Measurements from ENCODE around the gene PEF1.
"Not testable (repeated sequence)": the region's sequence is repeated elsewhere in the genome, so short reads cannot be mapped to it uniquely, and the experiment has no call there.

PEF1 gene

DNA sequence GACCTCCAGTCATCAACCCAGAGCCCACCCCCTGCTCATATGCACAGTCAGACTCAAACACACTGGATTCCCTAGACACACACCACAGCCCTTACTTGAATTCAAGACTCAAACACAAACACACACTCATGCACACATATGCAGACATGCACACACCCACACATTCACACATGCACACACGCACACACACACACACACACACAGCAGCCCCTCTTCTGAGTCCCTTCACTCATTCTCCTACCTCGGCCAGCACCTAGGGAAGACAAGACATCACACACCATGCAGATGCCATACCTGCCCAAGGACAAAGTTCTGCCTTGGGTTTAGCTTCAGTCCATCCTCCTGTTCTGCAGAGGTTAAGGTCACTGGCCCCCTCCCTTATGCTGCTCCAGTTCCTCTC, 28.7 kb downstream of the PEF1 start:
- DNase-seq (ENCODE audit: insufficient read length, low spot score) (no peak), FAIRE-seq (no peak)

DNA sequence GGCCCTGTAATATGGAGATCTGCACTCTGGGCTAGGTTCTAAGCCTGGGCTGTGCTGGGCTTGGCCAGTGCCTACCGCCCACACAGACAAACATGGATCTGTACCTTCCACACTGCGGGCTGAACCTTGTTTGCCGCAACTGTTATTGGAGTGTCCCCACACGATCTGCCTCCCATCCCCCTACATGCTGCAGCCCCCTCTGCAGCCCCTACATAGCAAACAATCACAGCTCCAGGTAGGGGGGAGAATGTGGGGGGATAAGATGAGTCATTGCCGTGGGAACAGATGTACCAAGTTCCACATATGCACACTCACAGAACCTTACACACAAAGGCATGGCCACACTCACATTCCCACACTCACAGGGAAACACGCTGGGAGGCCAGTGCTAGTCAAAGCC, 29.3 kb downstream of the PEF1 start:
- DNase-seq (ENCODE audit: insufficient read length, low spot score) (no peak), FAIRE-seq (no peak)

DNA sequence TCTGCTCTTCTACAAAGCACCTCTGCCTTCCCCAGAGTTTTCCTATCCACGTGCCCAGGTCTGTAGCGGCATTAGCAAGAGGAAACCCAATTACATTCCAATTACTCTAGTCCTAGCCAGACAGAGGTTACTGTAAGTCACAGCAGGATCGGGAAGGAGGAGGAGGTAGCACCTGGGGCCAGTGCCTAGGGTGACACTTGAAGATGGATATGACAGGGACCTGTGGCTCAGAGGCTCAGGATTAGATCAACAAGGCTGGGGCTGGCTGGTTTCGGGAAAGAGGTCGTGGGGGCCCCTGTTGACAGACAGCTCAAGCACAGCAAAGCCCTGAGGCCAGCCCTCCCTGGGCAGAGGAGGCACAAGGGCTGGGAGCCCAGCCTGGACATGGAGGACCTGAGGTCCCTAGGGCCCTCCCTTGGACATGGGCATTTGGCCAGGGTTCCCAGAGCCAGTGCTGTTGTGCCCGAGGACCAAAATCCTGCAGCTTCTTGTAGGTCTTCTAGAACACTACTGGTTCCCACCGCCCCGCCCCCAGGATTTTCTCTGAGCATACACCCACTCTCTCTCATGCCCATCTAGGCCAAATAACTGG, 30.2 kb downstream of the PEF1 start:
- FAIRE-seq (no peak), DNase-seq (ENCODE audit: insufficient read length, low spot score) (no peak)

DNA sequence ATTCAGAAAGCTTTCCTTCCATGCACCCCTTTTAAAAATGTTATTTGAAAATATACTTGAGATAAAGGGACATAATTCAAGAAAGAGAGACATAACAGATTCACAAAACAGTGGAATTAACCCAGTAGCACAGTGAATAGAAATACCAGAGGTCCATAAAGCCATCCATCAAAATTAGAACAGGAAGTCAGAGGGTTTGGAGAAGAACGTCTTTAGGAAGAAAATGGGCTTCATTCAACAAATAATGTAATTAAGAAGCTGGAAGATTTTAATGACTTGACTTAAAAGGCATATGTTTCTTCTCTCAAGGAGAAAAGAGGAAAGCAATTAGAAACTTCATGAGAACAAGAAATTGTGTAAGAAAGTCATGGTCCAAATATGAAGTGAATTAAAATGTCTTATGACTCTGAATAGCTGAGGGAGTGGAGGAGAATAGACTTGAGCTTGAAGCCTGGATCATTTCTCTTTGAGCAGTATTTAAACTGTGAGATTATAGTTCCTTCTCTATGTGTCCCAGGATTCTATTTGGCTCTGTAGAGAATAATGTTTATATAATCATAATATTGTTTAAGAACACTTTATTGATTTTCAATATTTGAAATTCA, 35.1 kb downstream of the PEF1 start:
- FAIRE-seq (no peak), DNase-seq (ENCODE audit: insufficient read length, low spot score) (no peak)

DNA sequence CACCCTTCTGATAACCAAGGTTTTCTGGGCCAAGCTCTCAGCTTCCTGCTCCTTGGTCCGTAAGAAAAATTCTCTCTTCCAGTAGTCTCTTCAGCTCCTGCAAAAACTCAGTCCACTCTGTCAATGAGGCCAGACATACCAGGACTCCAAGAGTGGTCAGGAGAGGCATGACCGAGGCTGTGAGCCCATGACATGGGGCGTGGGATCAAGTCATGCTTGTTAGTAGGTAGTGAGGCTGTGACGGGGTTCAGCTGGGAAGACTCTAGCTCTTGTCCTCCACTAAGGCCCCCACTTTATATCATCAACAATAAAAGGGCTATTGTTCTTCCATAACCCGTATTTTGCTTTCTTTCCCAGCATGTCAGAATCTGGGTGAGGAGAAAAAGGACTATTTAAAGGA, 37.3 kb downstream of the PEF1 start:
- FAIRE-seq (no peak), DNase-seq (ENCODE audit: insufficient read length, low spot score) (no peak)

DNA sequence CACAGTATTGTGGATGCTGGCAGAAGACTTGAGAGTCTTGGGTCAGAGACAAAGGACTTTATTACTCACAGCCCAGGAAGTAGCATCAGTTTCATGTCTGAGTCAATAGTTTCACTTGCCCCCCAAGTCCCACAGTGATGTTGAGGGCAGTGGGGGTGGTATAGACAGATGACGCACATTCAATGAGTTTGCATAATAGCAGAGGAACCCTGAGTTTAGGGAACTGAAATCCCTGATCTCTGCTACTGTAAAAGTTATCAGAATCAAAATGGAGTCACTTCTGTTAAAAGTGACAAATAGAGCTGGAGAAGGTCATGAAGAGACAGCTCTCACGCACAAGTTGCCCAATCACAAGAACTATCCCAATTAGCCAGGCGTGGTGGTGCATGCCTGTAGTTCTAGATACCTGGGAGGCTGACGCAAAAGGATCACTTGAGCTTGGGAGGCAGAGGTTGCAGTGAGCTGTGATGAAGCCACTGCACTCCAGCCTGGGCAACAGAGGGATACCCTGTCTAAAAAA, 38.7 kb downstream of the PEF1 start:
- DNase-seq (ENCODE audit: insufficient read length, low spot score): peak; percentile 63
- peak; percentile 94 for FAIRE-seq

DNA sequence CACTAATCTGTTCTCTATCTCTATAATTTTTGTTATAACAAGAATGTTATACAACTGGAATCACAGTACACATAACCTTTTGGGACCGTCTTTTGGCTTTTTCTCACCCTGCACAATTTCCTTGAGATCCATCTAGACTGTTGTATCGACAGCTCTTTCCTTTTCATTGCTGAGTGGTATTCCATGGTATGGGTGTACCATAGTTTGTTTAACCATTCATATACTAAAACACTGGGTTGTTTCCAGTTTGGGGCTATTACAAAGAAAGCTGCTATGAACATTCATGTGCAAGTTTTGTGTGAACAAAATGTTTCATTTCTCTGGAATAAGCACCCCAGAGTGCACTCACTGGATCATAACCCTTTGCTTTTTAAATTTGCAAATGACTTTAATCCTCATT, 42.6 kb downstream of the PEF1 start:
- DNase-seq (ENCODE audit: insufficient read length, low spot score): no peak
- FAIRE-seq: no peak

DNA sequence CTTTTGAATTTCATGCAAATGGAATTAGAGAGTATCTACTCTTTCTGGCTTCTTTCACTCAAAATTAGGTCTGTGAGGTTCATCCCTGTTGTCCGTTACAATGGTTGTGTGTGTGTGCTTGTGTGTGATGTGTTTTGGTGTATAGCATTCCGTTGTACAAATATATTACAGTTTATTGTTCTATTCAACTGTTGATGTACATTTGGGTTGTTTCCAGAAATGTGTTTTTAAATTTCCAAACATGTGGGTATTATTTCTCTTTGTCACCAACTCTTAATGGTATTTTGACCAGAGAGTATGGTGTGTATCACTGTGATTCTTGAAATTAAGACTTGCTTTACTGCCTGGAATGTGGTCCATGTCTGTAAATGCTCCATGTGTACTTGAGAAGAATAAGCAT, 44.0 kb downstream of the PEF1 start:
- no peak for FAIRE-seq

DNA sequence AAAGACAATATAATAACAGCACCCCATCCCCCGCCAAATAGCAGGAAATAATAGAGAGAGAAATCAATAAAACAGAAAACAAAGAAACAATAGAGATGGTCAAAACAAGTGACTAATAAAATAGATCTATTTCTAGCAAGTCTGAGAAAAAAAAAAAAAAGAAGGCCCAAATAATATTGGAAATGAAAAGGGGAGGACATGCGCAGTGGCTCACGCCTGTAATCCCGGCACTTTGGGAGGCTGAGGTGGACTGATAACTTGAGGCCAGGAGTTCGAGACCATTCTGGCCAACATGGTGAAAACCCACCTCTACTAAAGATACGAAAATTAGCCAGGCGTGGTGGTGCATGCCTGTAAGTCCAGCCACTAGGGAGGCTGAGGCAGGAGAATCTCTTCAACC, 45.7 kb downstream of the PEF1 start:
- DNase-seq (ENCODE audit: insufficient read length, low spot score): no peak
- no peak for FAIRE-seq

More for the DNA sequence above, 44.0 kb downstream of the PEF1 start:
- DNase-seq (ENCODE audit: insufficient read length, low spot score): no peak

DNA sequence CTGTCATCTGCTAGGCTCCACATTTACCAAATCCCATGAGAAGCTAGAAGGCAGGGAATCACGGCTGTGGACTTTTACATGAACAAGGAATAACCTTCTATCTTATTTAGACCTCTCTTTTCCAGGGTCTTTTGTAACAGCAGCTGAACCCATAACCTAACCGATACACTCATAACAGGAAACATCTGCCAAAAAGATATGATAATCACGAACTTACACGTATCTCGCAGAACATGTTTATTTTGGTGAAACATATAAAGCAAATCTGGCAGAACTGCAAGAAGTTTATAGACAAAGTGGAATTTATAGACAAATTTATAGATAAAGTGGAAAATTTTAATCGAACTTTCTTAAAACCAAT, 48.0 kb downstream of the PEF1 start:
- FAIRE-seq (no peak), DNase-seq (ENCODE audit: insufficient read length, low spot score) (no peak)

DNA sequence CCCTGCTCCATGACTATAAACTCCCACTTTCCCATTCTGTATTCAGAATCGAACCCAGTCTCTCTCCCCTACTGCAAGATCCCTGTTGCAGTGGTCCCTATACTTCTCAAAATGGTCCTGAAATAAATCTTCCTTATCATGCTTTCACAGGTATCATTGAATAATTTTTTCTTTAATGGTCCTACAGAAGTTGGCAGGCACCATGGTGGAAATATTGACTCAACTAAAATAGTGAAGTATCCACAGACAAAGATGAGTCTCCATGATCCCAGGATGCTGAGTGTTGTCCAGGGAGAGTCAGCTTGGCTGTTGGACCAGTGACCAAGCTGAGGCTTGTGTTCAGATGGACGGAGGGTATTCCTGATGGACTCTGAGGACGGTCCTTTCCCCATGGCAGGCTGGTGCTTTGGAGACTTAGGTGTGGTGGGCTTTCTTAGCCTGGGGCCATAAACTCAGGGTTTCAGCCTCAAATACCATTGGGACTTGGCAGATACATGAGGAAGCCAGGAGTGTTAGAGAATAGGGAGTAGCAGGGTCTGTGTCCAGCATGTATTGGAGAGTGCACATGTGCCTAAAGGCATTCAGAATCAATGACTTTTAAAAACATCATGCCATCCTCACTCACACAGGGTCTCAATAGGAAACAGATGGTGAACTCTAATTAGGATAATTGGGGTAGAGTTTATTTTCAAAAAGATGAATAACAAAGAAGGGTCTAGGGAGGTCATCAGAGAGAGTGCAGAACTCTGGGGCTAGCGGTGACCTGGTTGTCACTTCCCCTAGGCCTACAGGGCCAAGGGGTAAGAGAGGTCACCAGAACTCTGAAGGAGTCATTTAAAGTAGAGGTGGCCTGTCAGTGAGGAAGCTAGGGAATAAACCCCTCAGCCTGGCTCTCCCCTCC, 48.6 kb downstream of the PEF1 start:
- no peak for DNase-seq (ENCODE audit: insufficient read length, low spot score)
- no peak for FAIRE-seq

DNA sequence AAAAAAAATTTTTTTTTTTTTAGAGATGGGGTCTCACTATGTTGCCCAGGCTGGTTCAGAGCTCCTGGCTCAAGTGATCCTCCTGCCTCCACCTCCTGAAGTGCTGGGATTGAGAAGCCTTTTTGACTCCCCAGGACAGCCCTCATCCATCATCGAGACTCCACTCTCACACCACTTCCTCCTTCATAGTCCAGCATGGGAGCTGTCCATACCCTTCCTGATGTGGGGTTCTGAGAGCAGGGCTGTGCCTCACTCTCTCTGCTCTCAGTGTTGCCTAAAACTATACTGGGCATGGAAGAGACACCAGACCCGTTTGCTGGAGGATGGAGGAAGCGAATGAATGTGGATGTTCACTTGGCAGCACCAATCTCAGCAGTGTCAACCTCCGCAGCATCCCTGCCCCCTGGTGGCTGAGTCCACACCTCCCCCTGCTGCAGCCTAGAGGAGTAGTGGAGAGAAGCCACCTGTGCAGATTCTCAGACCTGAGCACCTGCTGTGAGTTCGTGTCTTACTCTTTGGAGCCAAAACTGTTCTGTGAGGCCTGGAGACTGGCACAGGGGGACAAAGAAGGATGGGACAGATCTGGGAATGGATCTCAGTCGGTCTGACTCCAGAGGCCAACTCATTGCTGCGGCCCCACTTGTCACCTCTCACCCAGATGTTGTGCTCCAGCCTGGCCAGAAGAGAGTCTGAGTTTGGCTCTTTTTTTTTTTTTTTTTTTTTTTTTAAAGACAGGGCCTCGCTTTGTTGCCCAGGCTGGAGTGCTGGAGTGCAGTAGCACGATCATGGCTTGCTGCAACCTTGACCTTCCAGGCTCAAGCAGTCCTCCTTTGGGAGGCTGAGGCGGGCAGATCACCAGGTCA, 50.7 kb downstream of the PEF1 start:
- peak; percentile 80 for DNase-seq (ENCODE audit: insufficient read length, low spot score)

DNA sequence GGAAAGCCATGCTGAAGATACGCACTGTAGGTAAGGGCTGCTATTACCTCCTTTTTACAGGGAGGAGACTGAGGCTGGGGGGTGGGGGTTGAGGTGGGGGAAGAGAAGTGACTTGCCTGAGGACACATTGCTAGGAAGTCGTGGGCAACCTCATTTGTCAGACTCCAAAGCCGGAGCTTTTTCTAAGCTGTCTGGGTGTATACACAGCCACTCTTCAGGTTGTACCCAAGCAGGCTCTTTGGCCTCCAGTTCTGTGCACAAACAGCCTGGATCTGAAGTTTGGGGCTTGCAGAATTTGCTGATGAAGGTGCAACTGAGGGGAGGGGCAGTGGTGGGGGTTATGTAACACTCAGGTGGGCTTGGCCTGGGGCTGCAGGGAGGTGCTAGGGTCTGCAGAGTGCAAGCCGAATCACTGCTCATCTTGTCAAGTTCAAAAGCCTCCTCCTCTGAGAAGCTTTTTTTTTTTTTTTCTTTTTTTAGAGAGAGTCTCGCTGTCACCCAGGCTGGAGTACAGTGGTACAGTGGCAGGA, 51.5 kb downstream of the PEF1 start:
- DNase-seq (ENCODE audit: insufficient read length, low spot score): no peak

More for the DNA sequence above, 50.7 kb downstream of the PEF1 start:
- peak; percentile 97 for FAIRE-seq

DNA sequence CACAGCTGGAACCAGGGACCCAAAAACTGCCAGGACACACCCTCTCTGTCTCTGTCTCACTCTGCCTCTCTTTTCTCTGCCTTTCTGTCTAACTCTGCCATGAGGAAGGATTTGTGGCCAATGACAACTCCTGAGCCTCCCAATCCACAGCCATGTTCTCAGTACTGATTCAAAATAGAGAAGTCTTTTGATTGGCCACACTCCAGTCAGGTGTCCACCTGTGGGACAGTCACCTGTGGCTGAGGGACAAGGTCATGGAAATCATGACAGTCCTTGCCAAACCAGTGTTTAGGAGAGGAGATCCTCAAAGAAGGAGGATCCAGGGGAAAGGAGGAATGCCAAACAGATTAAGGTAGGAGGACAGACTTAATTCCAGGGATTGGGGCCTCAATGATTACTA, 52.5 kb downstream of the PEF1 start:
- FAIRE-seq: no peak
- DNase-seq (ENCODE audit: insufficient read length, low spot score): no peak

More for the DNA sequence above, 51.5 kb downstream of the PEF1 start:
- no peak for FAIRE-seq

DNA sequence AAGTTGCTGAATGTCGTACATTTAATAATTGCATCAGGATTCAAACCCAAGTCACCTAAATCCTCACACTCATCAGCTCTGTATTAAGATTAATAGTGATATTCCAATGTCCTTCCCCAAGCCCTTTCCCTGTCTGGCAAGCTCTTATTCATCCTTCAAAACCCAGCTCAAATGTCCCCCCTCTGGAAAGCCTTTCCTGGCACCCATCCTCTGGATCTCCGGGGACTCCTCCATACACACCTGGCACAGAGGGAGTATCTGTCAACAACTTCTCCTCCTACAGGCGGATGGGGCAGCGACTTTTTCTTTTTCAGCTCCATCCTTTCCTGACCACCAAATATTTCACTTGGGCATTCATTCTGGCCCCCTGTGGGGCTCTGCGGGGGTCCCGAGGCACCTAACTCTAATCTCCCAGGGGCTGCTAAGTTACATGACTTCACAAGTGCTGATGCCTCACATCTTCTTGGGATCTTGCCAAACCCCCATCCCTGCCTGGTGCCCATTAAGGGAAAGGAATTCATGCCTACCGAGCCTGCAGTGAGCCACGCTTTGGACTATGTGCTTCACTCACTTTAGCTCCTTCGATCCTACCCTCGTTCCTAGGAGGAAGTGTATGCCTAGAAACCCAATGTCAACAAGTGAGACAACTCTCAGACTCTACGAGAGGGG, 53.1 kb downstream of the PEF1 start:
- FAIRE-seq: no peak
- no peak for DNase-seq (ENCODE audit: insufficient read length, low spot score)

DNA sequence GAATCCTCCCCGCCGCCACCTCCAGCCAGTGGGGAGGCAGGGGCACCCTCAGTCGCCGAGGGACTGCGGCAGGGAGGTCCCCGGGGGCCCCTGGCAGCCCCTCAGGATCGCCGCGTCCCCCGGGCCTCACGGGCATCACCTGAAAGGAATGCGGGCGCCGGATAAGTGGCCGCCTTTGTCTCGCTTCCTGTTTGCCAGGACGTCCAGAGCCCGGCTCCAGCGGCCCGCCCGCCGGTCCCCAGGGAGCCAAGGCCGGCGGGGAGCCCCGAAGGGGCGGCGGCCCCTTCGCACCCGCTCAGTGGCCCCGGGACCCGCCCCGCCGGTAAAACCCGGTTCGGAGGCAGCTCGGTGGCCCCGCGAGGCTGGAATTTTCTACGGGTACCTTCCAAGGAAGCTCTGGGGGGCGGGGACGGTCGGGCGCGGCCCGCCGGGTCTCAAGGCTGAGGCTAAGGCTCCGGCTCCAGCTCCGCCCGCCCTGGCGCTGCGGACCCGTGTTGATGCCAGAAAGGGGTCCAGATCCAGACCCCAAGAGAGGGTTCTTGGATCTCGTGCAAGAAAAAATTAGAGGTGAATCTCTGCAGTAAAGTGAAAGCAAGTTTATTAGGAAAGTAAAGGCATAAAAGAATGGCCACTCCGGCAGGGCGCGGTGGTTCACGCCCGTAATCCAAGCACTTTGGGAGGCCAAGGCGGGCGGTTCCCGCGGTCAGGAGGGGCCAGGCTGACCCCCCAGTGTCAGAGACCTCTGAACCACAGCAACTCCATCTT, 55.7 kb downstream of the PEF1 start:
- DNase-seq (ENCODE audit: insufficient read length, low spot score) (no peak), FAIRE-seq (no peak)

DNA sequence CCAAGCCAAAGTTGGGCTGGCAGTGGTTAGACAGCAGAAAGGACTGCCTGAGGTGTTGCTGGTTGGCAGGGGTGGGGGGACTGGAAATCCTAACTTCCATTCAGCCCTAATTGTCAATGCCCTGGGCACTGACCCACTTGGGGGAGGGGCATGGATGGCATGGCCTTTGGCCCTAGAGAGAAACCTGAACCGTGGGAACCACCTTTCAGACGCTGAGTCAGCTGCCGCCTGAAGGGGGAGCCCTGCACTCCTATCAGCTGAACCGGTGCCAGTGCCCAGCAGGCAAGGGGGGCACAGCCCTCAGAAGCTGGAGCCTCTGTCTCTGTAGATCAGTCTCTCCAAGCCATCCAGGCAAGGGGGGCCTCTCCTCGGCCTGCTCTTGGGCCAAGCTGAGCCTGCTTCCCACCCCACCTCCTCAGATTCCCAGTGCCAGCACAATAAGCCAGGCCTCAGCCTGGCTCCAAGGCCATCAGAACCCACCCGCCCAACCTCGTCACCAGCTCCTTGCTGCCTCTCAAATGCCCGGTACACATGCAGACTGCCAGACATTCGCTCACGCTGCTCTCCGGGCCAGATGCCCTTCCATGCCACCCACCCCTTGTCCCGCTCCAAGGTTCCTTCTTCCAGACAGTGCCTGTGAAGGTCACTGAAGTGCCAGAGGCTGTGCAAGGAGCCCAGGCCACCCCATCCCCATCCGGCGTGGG, 56.8 kb downstream of the PEF1 start:
- FAIRE-seq: peak; percentile 47
- peak; percentile 93 for DNase-seq (ENCODE audit: insufficient read length, low spot score)

DNA sequence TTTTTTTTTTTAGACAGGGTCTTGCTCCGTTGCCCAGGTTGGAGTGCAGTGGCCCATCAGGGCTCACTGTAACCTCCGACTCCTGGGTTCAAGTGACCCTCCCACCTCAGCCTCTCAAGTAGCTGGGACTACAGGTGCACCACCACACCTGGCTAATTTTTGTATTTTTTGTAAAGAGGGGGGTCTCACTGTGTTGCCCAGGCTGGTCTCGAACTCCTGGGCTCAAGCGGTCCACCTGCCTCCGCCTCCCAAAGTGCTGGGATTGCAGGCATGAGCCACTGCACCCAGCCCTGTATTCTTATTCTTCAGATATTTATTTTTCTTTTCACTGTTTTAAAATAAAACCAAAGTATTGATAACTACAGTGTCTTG, 57.4 kb downstream of the PEF1 start:
- not testable (repeated sequence) for DNase-seq (ENCODE audit: insufficient read length, low spot score); FAIRE-seq

Data from GM19239 (cell line).